Astrocyte of the spinal cord (primary cell): ENCODE data around the gene PRPF19.

Experiments used
- DNase-seq: peaks from one replicate; pipeline ENCODE4 v3.0.0; 2011; ENCODE audit warnings: low read depth, low spot score
- H3K4me3 ChIP-seq: 2 replicates; pipeline ENCODE4 v1.5.1; 2011; ENCODE audit warnings: low read depth, mild to moderate bottlenecking, low read length, moderate library complexity
- CTCF ChIP-seq: IDR thresholded peaks from 2 replicates; pipeline ENCODE4 v1.5.1; 2012; ENCODE audit warnings: low read depth, mild to moderate bottlenecking, low read length, inconsistent platforms
- in situ Hi-C: cut with HindIII; loops from 2 replicates; pipeline ENCODE4 v1.10.0; 2017; ENCODE audit warnings: low sequenced_read_pairs

Gene PRPF19

GRCh38 chr11:60924906-60925853 is 18.8 kb upstream of the PRPF19 start:
- TF ChIP-seq CTCF = no peak
- no peak for DNase-seq
- peak overlapping the region; percentile 66 for H3K4me3 ChIP-seq
- in situ Hi-C loops = no loop called here

- peak; percentile 58 for DNase-seq
- TF ChIP-seq CTCF = no peak
- in situ Hi-C loops = no loop called here
- peak within 1 kb of the TSS; percentile 66 for H3K4me3 ChIP-seq
Observed at GRCh38 chr11:60924110-60924905, 17.9 kb upstream of the PRPF19 start, which contains the start of gene TMEM132A. TMEM132A (plus strand) TSS chr11:60924460; CDS start chr11:60924634, 174 bp downstream.

- no peak for TF ChIP-seq CTCF
- no peak overlapping the region for H3K4me3 ChIP-seq
- DNase-seq = no peak
- in situ Hi-C loops = no loop called here
Observed at GRCh38 chr11:60923800-60924109, 17.4 kb upstream of the PRPF19 start.

DNA sequence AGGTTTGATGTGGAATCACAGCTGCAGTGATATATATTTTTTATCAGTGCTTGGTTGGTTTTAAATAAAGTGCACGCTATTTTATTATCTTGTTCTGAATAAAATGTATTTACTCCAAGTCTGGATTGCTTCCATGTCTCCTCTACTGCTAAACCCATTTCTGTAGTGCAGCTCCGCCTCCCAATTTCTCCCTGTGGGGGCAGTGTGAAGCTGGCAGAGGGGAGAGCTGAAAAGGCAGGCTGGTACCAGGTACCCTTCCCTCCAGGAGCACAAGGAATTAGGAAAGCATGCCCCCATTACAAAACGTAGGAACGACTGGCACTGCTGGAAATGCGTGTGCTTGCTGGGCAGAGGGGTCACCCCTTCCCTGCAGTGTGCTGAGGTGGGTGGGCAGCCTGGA is 16.9 kb upstream of the PRPF19 start:
- in situ Hi-C loops = no loop called here
- no peak for DNase-seq
- H3K4me3 ChIP-seq = no peak overlapping the region
- TF ChIP-seq CTCF = no peak

GRCh38 chr11:60922906-60923305 is 16.5 kb upstream of the PRPF19 start:
- in situ Hi-C loops = no loop called here
- no peak for TF ChIP-seq CTCF

DNA sequence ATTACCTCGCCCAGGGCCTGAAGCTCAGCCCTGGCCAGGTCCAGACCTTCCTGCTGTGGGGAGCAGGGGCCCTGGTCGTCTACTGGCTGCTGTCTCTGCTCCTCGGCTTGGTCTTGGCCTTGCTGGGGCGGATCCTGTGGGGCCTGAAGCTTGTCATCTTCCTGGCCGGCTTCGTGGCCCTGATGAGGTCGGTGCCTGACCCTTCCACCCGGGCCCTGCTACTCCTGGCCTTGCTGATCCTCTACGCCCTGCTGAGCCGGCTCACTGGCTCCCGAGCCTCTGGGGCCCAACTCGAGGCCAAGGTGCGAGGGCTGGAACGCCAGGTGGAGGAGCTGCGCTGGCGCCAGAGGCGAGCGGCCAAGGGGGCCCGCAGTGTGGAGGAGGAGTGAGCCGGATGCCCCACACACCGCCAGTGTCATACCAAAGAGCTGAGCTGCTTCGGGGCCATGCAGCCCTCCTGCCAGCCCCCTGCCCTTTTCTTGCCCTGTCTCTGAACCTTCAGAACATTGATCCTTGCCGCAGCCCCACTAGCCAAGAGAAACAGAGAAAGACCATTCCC is 15.5 kb upstream of the PRPF19 start:
- H3K4me3 ChIP-seq = no peak overlapping the region
- no peak for DNase-seq
- in situ Hi-C loops = no loop called here
- TF ChIP-seq CTCF = no peak

More at GRCh38 chr11:60922906-60923305, 16.5 kb upstream of the PRPF19 start:
- H3K4me3 ChIP-seq = no peak overlapping the region
- DNase-seq = no peak
